Measurements from ENCODE around the gene NEGR1. TPM values are rescaled to one million over a fixed set of nuclear protein-coding genes. Genes with fewer than 3 reads are reported as not detected.

Gene NEGR1
- total RNA-seq, 1 donor from 2014 or later: 2.4 TPM

- no peak overlapping the region for H3K4me3 Mint-ChIP-seq
- no peaks in the 10 kb centered on the region for H3K4me1 Mint-ChIP-seq
- H3K27me3 Mint-ChIP-seq (ENCODE audit: low read depth): peaks cover 3% of the 10 kb centered on the region
- TF ChIP-seq, protein P1, sequence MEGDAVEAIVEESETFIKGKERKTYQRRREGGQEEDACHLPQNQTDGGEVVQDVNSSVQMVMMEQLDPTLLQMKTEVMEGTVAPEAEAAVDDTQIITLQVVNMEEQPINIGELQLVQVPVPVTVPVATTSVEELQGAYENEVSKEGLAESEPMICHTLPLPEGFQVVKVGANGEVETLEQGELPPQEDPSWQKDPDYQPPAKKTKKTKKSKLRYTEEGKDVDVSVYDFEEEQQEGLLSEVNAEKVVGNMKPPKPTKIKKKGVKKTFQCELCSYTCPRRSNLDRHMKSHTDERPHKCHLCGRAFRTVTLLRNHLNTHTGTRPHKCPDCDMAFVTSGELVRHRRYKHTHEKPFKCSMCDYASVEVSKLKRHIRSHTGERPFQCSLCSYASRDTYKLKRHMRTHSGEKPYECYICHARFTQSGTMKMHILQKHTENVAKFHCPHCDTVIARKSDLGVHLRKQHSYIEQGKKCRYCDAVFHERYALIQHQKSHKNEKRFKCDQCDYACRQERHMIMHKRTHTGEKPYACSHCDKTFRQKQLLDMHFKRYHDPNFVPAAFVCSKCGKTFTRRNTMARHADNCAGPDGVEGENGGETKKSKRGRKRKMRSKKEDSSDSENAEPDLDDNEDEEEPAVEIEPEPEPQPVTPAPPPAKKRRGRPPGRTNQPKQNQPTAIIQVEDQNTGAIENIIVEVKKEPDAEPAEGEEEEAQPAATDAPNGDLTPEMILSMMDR (IDR thresholded peaks at IDR 0.05; ENCODE audit: unreplicated experiment): no peak
- DNase-seq (ENCODE audit: low spot score in 2 of 2, unreplicated experiment in 2 of 2): no peak
- no peak overlapping the region for H3K27ac Mint-ChIP-seq
- H3K36me3 Mint-ChIP-seq: no peaks in the 10 kb centered on the region
- peaks cover 4% of the 10 kb centered on the region for H3K9me3 Mint-ChIP-seq
These were observed 586.5 kb downstream of the NEGR1 start for GRCh38 chr1:71695821-71696220.

DNA sequence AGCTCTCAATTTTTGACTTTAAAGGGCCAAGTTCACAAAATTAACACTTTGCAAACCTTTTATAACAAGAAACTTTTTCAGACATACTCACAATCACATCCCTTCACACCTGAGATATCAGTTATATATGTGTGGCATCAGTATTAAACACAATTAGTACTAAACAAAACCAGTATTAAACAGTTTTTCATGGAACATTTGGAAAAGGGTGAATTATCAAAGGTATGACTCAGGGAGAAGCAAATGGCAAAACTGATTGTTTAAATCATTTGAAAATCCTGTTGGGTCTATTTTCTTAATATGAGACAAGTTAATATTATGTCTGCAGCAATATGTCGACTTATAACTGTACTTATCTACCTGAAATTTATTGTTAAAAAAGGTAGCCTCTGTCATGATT is 587.3 kb downstream of the NEGR1 start:
- Mint-ChIP-seq H3K36me3 (no peaks in the 10 kb centered on the region), H3K9me3 (no peaks in the 10 kb centered on the region), H3K27me3 (ENCODE audit: low read depth) (peaks cover 3% of the 10 kb centered on the region), H3K27ac (no peak overlapping the region), H3K4me3 (no peak overlapping the region), H3K4me1 (no peaks in the 10 kb centered on the region)
- TF ChIP-seq, protein P1 (IDR thresholded peaks at IDR 0.05; ENCODE audit: unreplicated experiment): no peak
- no peak for DNase-seq (ENCODE audit: low spot score in 2 of 2, unreplicated experiment in 2 of 2)

- H3K4me3 Mint-ChIP-seq: no peak overlapping the region
- TF ChIP-seq, protein P1 (IDR thresholded peaks at IDR 0.05; ENCODE audit: unreplicated experiment): no peak
- H3K36me3 Mint-ChIP-seq: no peaks in the 10 kb centered on the region
- H3K27ac Mint-ChIP-seq: no peak overlapping the region
- H3K27me3 Mint-ChIP-seq (ENCODE audit: low read depth): peaks cover 3% of the 10 kb centered on the region
- no peaks in the 10 kb centered on the region for H3K4me1 Mint-ChIP-seq
- H3K9me3 Mint-ChIP-seq: no peaks in the 10 kb centered on the region
- no peak for DNase-seq (ENCODE audit: low spot score in 2 of 2, unreplicated experiment in 2 of 2)
These were observed 588.8 kb downstream of the NEGR1 start for GRCh38 chr1:71693581-71693980.

- Mint-ChIP-seq H3K4me1 (no peaks in the 10 kb centered on the region), H3K4me3 (no peak overlapping the region), H3K27ac (no peak overlapping the region), H3K36me3 (no peaks in the 10 kb centered on the region), H3K9me3 (no peaks in the 10 kb centered on the region), H3K27me3 (ENCODE audit: low read depth) (no peaks in the 10 kb centered on the region)
- no peak for DNase-seq (ENCODE audit: low spot score in 2 of 2, unreplicated experiment in 2 of 2)
- TF ChIP-seq, protein P1 (IDR thresholded peaks at IDR 0.05; ENCODE audit: unreplicated experiment): no peak
These were observed 592.7 kb downstream of the NEGR1 start for GRCh38 chr1:71689635-71690034.

DNA sequence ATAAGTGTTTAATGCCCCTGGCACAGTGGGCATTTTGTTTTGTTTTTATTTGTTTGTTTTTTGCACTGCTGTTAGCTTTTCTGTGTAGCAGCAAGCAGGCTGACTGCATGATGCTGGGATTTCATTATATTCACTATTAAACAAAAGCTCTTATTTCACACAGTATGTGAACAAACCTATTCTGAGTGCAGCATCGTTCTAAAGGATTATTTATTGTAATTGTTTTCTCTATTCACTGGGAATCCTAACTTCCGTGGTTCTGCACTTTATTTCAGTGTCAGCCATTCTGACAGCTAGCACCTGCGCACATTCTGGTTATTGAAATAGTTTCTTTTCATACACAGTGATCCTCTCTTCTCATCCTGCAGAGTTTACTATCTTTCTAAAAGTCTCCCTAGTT is 595.0 kb downstream of the NEGR1 start:
- Mint-ChIP-seq H3K27ac (no peak overlapping the region), H3K4me1 (no peaks in the 10 kb centered on the region), H3K36me3 (no peaks in the 10 kb centered on the region), H3K27me3 (ENCODE audit: low read depth) (no peaks in the 10 kb centered on the region), H3K9me3 (no peaks in the 10 kb centered on the region), H3K4me3 (no peak overlapping the region)
- DNase-seq (ENCODE audit: low spot score in 2 of 2, unreplicated experiment in 2 of 2): no peak
- TF ChIP-seq, protein P1 (IDR thresholded peaks at IDR 0.05; ENCODE audit: unreplicated experiment): no peak
